WTC11 (cell line): ENCODE results near the gene MYMX.

Source experiments
- ZNF232 ChIP-seq: sonication (generic); formaldehyde crosslinking; IDR thresholded peaks from 2 replicates; pipeline ENCODE4 v1.8.0; 2022; ENCODE audit warnings: mild to moderate bottlenecking, missing genetic modification reagents
- ZNF263 ChIP-seq: sonication (generic); formaldehyde crosslinking; IDR thresholded peaks from 2 replicates; pipeline ENCODE4 v1.8.1; 2022; ENCODE audit warnings: low read depth, mild to moderate bottlenecking, moderate library complexity, missing genetic modification reagents
- TF ChIP-seq, protein P1 (sequence below): fragments of 200-600 bp; IDR thresholded peaks from 2 replicates; pipeline ENCODE4 v1.8.0; 2022; ENCODE audit warnings: antibody characterized with exemption

DNA sequence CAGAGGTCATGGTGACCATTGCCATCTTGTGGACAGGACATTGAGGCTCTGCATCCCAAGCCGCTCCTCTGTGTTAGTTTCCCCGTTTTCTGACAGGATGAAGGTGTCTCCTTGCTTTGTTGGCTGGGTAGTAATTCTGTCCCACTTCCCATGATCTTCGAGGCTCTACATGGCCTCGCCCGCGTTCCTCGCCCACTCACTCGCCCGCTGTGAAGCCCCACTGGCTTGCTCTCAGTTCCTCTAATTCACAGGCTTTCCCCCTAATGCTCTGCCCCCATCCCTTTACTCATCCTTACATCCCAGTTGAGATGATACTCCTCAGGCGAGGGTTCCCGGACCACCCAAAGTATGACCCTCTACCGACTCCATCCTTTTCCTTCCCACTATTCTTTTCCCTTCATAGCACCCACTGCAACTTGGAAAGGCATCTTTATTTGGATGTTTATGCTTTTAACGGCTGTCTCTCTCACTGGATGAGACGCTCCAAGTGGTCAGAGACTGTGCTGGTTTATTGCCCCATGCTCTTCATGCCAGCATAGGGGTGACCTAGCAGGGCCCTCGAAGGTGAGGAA, 41.1 kb downstream of the MYMX start:
- TF ChIP-seq ZNF263 (CRISPR knock-in tag) (no peak), ZNF232 (no peak)
- TF ChIP-seq, protein P1, sequence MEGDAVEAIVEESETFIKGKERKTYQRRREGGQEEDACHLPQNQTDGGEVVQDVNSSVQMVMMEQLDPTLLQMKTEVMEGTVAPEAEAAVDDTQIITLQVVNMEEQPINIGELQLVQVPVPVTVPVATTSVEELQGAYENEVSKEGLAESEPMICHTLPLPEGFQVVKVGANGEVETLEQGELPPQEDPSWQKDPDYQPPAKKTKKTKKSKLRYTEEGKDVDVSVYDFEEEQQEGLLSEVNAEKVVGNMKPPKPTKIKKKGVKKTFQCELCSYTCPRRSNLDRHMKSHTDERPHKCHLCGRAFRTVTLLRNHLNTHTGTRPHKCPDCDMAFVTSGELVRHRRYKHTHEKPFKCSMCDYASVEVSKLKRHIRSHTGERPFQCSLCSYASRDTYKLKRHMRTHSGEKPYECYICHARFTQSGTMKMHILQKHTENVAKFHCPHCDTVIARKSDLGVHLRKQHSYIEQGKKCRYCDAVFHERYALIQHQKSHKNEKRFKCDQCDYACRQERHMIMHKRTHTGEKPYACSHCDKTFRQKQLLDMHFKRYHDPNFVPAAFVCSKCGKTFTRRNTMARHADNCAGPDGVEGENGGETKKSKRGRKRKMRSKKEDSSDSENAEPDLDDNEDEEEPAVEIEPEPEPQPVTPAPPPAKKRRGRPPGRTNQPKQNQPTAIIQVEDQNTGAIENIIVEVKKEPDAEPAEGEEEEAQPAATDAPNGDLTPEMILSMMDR, result no peak
